Mesenchymal stem cell (in vitro differentiated cells and primary cell): ENCODE measurements around the gene NOVA1.

Experiments
- DNase-seq: peaks from one replicate; pipeline ENCODE4 v3.0.0-alpha.2; 2013
- H2AFZ ChIP-seq: one replicate; pipeline ENCODE4 v1.6.1; 2013; ENCODE audit warnings: low read depth, mild to moderate bottlenecking, control low read depth, inconsistent platforms, low read length, moderate library complexity
- H2AK5ac ChIP-seq: 2 replicates; pipeline ENCODE4 v1.6.1; 2013; ENCODE audit warnings: low read length, moderate library complexity, mild to moderate bottlenecking, inconsistent platforms; ENCODE audit not compliant: severe bottlenecking
- H2BK120ac ChIP-seq: one replicate; pipeline ENCODE4 v1.6.1; 2013; ENCODE audit warnings: low read depth, mild to moderate bottlenecking, inconsistent platforms, low read length, moderate library complexity
- H2BK12ac ChIP-seq, 2 experiments: one replicate each; pipeline ENCODE4 v1.6.1; 2013; ENCODE audit warnings: inconsistent platforms in 2 of 2, low read length in 2 of 2, mild to moderate bottlenecking in 2 of 2, moderate library complexity in 2 of 2, control low read depth in 1 of 2
- H2BK15ac ChIP-seq: one replicate; pipeline ENCODE4 v1.6.1; 2013; ENCODE audit warnings: mild to moderate bottlenecking, low read depth, inconsistent platforms; ENCODE audit not compliant: poor library complexity, severe bottlenecking
- H2BK5ac ChIP-seq: 2 replicates; pipeline ENCODE4 v1.6.1; 2013; ENCODE audit warnings: low read depth, mild to moderate bottlenecking, low read length, control low read depth, inconsistent platforms; ENCODE audit not compliant: poor library complexity, severe bottlenecking
- H3K14ac ChIP-seq, 2 experiments: one replicate each; pipeline ENCODE4 v1.6.1; 2013; ENCODE audit warnings: inconsistent platforms in 2 of 2, low read length in 2 of 2, control low read depth in 1 of 2, mild to moderate bottlenecking in 1 of 2, moderate library complexity in 1 of 2
- H3K18ac ChIP-seq, 2 experiments: one replicate each; pipeline ENCODE4 v1.6.1; 2013; ENCODE audit warnings: inconsistent platforms in 2 of 2, low read length in 2 of 2, control low read depth in 1 of 2, low read depth in 1 of 2, mild to moderate bottlenecking in 1 of 2
- H3K23ac ChIP-seq, 2 experiments: one replicate each; pipeline ENCODE4 v1.6.1; 2013; ENCODE audit warnings: inconsistent platforms in 2 of 2, low read length in 2 of 2, mild to moderate bottlenecking in 2 of 2, moderate library complexity in 2 of 2, control low read depth in 1 of 2
- H3K27ac ChIP-seq: 2 replicates; pipeline ENCODE4 v1.5.1; 2013; ENCODE audit warnings: mild to moderate bottlenecking, moderate library complexity, low read length, control low read depth, inconsistent platforms; ENCODE audit not compliant: poor library complexity, severe bottlenecking
- H3K27me3 ChIP-seq, 2 experiments: 2 replicates each; pipeline versions ENCODE4 v1.6.1 to v1.7.0; 2013; ENCODE audit warnings: low read length in 2 of 2, mild to moderate bottlenecking in 2 of 2, moderate library complexity in 2 of 2, control low read depth in 1 of 2, inconsistent platforms in 1 of 2; ENCODE audit not compliant: control insufficient read depth in 1 of 2, insufficient read depth in 1 of 2
- H3K36me3 ChIP-seq, 2 experiments: 2 replicates each; pipeline versions ENCODE4 v1.6.1 to v1.7.0; 2013; ENCODE audit warnings: low read length in 2 of 2, control low read depth in 1 of 2, inconsistent platforms in 1 of 2, low read depth in 1 of 2, mild to moderate bottlenecking in 1 of 2; ENCODE audit not compliant: insufficient read depth in 2 of 2, control insufficient read depth in 1 of 2
- H3K4ac ChIP-seq, 2 experiments: one replicate each; pipeline ENCODE4 v1.6.1; 2013; ENCODE audit warnings: inconsistent platforms in 2 of 2, low read length in 2 of 2, mild to moderate bottlenecking in 2 of 2, moderate library complexity in 2 of 2, control low read depth in 1 of 2, low read depth in 1 of 2
- H3K4me1 ChIP-seq: 2 replicates; pipeline ENCODE4 v1.6.1; 2013; ENCODE audit warnings: low read depth, low read length, control low read depth; ENCODE audit not compliant: control insufficient read depth, insufficient read depth
- H3K4me2 ChIP-seq: 2 replicates; pipeline ENCODE4 v1.6.1; 2013; ENCODE audit warnings: low read length, mild to moderate bottlenecking, inconsistent platforms; ENCODE audit not compliant: poor library complexity, severe bottlenecking
- H3K4me3 ChIP-seq, 2 experiments: 2 replicates each; pipeline versions ENCODE4 v1.5.1 to v1.7.0; 2013; ENCODE audit warnings: low read length in 2 of 2, mild to moderate bottlenecking in 2 of 2, control low read depth in 1 of 2, low read depth in 1 of 2; ENCODE audit not compliant: insufficient read depth in 1 of 2
- H3K79me1 ChIP-seq: replicated peaks from 2 replicates; pipeline ENCODE4 v1.6.1; 2013; ENCODE audit warnings: mild to moderate bottlenecking, control low read depth, low read length, inconsistent platforms; ENCODE audit not compliant: poor library complexity, severe bottlenecking
- H3K9ac ChIP-seq: 2 replicates; pipeline ENCODE4 v1.7.0; 2013; ENCODE audit warnings: mild to moderate bottlenecking, low read length, moderate library complexity
- H3K9me3 ChIP-seq: 2 replicates; pipeline ENCODE4 v1.7.0; 2013; ENCODE audit warnings: mild to moderate bottlenecking, low read length; ENCODE audit not compliant: control insufficient read depth
- H4K8ac ChIP-seq: one replicate; pipeline ENCODE4 v1.6.1; 2013; ENCODE audit warnings: inconsistent platforms, mild to moderate bottlenecking, low read length, moderate library complexity
- H4K91ac ChIP-seq: one replicate; pipeline ENCODE4 v1.6.1; 2013; ENCODE audit warnings: mild to moderate bottlenecking, low read length, inconsistent platforms
- WGBS: methylation state at CpG from one replicate; pipeline ENCODE4 v1.1.7; 2013; ENCODE audit warnings: mixed read lengths; 5-methylcytosine and 5-hydroxymethylcytosine counted together

Gene NOVA1

GRCh38 chr14:26402126-26402525 lies 195.7 kb downstream of the NOVA1 start:
- Histone ChIP-seq H3K79me1 (no peaks in the 10 kb centered on the region), H4K8ac (no peak overlapping the region), H3K23ac (no peak overlapping the region), H2BK5ac (no peak overlapping the region), H2BK15ac (no peak overlapping the region), H2AFZ (no peak overlapping the region), H3K14ac (no peak overlapping the region), H3K36me3 (no peaks in the 10 kb centered on the region), H3K27ac (no peak overlapping the region), H4K91ac (no peak overlapping the region), H3K4me3 (no peak overlapping the region), H2BK120ac (no peak overlapping the region), H3K27me3 (no peaks in the 10 kb centered on the region), H3K4me1 (no peaks in the 10 kb centered on the region), H3K18ac (no peak overlapping the region), H2AK5ac (no peak overlapping the region), H3K4ac (no peak overlapping the region), H3K9ac (no peak overlapping the region), H3K9me3 (no peaks in the 10 kb centered on the region), H2BK12ac (no peak overlapping the region), H3K4me2 (no peak overlapping the region)
- DNase-seq, result no peak
- 71% methylated on average over 1 of the region's 2 CpGs for WGBS

GRCh38 chr14:26401179-26401968 lies 196.5 kb downstream of the NOVA1 start:
- Histone ChIP-seq H3K23ac (no peak overlapping the region), H3K4me1 (no peaks in the 10 kb centered on the region), H3K4ac (no peak overlapping the region), H3K18ac (no peak overlapping the region), H3K27ac (no peak overlapping the region), H2BK12ac (no peak overlapping the region), H3K79me1 (no peaks in the 10 kb centered on the region), H4K8ac (no peak overlapping the region), H3K27me3 (no peaks in the 10 kb centered on the region), H2BK120ac (no peak overlapping the region), H2AK5ac (no peak overlapping the region), H3K9ac (no peak overlapping the region), H2BK15ac (no peak overlapping the region), H2AFZ (no peak overlapping the region), H4K91ac (no peak overlapping the region), H3K36me3 (no peaks in the 10 kb centered on the region), H3K14ac (no peak overlapping the region), H3K4me3 (no peak overlapping the region), H3K4me2 (no peak overlapping the region), H2BK5ac (no peak overlapping the region), H3K9me3 (no peaks in the 10 kb centered on the region)
- no peak for DNase-seq
- 36% methylated on average over 11 of the region's 11 CpGs for WGBS

GRCh38 chr14:26400373-26400772 lies 197.5 kb downstream of the NOVA1 start:
- Histone ChIP-seq H3K79me1 (no peaks in the 10 kb centered on the region), H2AFZ (no peak overlapping the region), H2BK12ac (no peak overlapping the region), H4K91ac (no peak overlapping the region), H3K36me3 (no peaks in the 10 kb centered on the region), H3K4ac (no peak overlapping the region), H3K4me2 (no peak overlapping the region), H2BK120ac (no peak overlapping the region), H3K23ac (no peak overlapping the region), H3K27me3 (no peaks in the 10 kb centered on the region), H2BK5ac (no peak overlapping the region), H3K9me3 (no peaks in the 10 kb centered on the region), H2AK5ac (no peak overlapping the region), H3K18ac (no peak overlapping the region), H3K14ac (no peak overlapping the region), H4K8ac (no peak overlapping the region), H3K9ac (no peak overlapping the region), H3K4me1 (no peaks in the 10 kb centered on the region), H3K4me3 (no peak overlapping the region), H2BK15ac (no peak overlapping the region), H3K27ac (no peak overlapping the region)
- no peak for DNase-seq
- 85% methylated on average over 1 of the region's 1 CpG for WGBS

DNA sequence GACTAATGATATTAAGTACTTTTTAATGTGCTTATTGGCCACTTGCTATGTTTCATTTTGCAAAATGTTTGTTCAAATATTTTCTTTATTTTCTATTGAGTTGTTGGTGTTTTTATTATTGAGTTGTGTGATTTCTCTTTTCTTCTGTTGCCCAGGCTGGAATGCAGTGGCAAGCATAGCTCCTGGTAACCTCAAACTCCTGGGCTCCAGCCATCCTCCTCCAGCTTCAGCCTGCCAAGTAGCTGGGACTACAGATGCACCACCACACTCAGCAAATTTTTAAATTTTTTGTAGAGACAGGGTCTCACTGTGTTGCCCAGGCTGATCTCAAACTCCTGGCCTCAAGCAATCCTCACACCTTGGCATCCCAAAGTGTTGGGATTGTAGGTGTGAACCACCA lies 199.2 kb downstream of the NOVA1 start:
- Histone ChIP-seq H2BK12ac (no peak overlapping the region), H3K4ac (no peak overlapping the region), H4K8ac (no peak overlapping the region), H3K27ac (no peak overlapping the region), H2AFZ (no peak overlapping the region), H3K4me2 (no peak overlapping the region), H4K91ac (no peak overlapping the region), H3K14ac (no peak overlapping the region), H2BK15ac (no peak overlapping the region), H2BK120ac (no peak overlapping the region), H3K23ac (no peak overlapping the region), H2AK5ac (no peak overlapping the region), H3K9me3 (no peaks in the 10 kb centered on the region), H3K79me1 (no peaks in the 10 kb centered on the region), H3K18ac (no peak overlapping the region), H2BK5ac (no peak overlapping the region), H3K4me3 (no peak overlapping the region), H3K36me3 (no peaks in the 10 kb centered on the region), H3K27me3 (no peaks in the 10 kb centered on the region), H3K9ac (no peak overlapping the region), H3K4me1 (peaks cover 1% of the 10 kb centered on the region)
- DNase-seq, result no peak
